ENCODE results near the gene CCRL2.

- TF ChIP-seq, protein P1, sequence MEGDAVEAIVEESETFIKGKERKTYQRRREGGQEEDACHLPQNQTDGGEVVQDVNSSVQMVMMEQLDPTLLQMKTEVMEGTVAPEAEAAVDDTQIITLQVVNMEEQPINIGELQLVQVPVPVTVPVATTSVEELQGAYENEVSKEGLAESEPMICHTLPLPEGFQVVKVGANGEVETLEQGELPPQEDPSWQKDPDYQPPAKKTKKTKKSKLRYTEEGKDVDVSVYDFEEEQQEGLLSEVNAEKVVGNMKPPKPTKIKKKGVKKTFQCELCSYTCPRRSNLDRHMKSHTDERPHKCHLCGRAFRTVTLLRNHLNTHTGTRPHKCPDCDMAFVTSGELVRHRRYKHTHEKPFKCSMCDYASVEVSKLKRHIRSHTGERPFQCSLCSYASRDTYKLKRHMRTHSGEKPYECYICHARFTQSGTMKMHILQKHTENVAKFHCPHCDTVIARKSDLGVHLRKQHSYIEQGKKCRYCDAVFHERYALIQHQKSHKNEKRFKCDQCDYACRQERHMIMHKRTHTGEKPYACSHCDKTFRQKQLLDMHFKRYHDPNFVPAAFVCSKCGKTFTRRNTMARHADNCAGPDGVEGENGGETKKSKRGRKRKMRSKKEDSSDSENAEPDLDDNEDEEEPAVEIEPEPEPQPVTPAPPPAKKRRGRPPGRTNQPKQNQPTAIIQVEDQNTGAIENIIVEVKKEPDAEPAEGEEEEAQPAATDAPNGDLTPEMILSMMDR (IDR thresholded peaks at IDR 0.05): no peak
- TF ChIP-seq POLR2A (IDR thresholded peaks at IDR 0.05): no peak
These were observed 5.5 kb upstream of the CCRL2 start for GRCh38 chr3:46401579-46401978.

Data from uterus (tissue), 2 donors.